ENCODE data around the gene JAKMIP2. TPM values are rescaled to one million over a fixed set of nuclear protein-coding genes. Genes with fewer than 3 reads are reported as not detected.

The JAKMIP2 gene
- total RNA-seq, 1 experiment from 2014 or later: 67.4 TPM

DNA sequence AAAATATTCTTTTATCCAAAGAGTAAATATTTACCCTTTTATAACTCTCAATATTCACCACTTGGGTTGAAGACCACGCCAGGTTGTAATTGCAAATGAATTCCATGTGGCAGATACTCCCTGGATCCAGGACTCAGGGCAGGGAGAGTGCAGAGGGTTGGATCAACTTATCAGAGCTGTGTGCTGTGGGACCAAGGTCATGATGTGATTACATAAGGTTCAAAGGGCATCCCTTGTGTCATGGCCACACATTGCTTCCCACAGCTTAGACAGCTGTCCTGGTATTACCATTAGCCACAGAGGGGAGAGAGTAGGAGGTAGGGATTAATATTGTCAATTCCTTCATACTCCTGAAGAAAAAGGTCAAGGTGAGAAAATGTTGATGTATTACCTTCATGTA is 133.9 kb downstream of the JAKMIP2 start:
- intact Hi-C loops (cut with micrococcal nuclease; ENCODE audit: unreplicated experiment): no loop called here
- Histone ChIP-seq H3K27me3 (replicated peaks; ENCODE audit: insufficient read depth, low read depth, low read length, poor library complexity) (no peaks in the 10 kb centered on the region), H3K4me3 (ENCODE audit: low read depth, low read length, poor library complexity, severe bottlenecking) (no peak overlapping the region), H3K9me3 (ENCODE audit: low read depth, low read length, poor library complexity, severe bottlenecking) (no peaks in the 10 kb centered on the region), H3K27ac (ENCODE audit: low read depth, low read length, poor library complexity, severe bottlenecking) (no peak overlapping the region), H3K4me1 (ENCODE audit: insufficient read depth, low read length, poor library complexity, severe bottlenecking) (no peaks in the 10 kb centered on the region), H3K36me3 (ENCODE audit: insufficient read depth, low read length, poor library complexity, severe bottlenecking) (peaks cover 71% of the 10 kb centered on the region)
- ChIA-PET CTCF (no interaction called here), POLR2A (ENCODE audit: low non-redundant PET) (no interaction called here)
- TF ChIP-seq, protein P1, sequence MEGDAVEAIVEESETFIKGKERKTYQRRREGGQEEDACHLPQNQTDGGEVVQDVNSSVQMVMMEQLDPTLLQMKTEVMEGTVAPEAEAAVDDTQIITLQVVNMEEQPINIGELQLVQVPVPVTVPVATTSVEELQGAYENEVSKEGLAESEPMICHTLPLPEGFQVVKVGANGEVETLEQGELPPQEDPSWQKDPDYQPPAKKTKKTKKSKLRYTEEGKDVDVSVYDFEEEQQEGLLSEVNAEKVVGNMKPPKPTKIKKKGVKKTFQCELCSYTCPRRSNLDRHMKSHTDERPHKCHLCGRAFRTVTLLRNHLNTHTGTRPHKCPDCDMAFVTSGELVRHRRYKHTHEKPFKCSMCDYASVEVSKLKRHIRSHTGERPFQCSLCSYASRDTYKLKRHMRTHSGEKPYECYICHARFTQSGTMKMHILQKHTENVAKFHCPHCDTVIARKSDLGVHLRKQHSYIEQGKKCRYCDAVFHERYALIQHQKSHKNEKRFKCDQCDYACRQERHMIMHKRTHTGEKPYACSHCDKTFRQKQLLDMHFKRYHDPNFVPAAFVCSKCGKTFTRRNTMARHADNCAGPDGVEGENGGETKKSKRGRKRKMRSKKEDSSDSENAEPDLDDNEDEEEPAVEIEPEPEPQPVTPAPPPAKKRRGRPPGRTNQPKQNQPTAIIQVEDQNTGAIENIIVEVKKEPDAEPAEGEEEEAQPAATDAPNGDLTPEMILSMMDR (conservative IDR thresholded peaks at IDR 0.05; ENCODE audit: low read depth, low read length): no peak
- no peak for TF ChIP-seq EZH2 (IDR thresholded peaks at IDR 0.05; ENCODE audit: borderline replicate concordance, low read depth, low read length, poor library complexity, severe bottlenecking)
- no TSS peak for BruUV-seq (replicated peaks)
- DNase-seq (ENCODE audit: low spot score): no peak

DNA sequence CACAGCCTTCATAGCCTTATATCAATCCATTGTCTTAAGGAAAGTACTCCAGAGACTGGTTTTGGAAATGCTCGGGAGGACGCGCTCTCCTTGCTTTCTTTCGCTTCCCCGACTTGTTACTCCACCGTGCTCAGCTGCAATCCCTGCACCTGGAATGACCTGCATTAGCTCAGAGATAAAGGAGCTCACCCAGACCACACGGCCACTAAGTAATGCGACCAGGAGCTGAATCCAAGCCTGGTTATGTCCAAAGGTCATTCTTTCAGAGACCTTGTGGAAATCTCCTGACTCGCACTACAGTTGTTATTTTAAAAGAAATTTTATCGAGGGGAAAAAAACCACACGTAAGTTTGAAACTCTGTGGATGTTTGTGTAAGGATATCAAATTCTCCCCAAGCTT is 137.3 kb downstream of the JAKMIP2 start:
- Histone ChIP-seq H3K9me3 (ENCODE audit: low read depth, low read length, poor library complexity, severe bottlenecking) (no peaks in the 10 kb centered on the region), H3K27me3 (replicated peaks; ENCODE audit: insufficient read depth, low read depth, low read length, poor library complexity) (no peaks in the 10 kb centered on the region), H3K36me3 (ENCODE audit: insufficient read depth, low read length, poor library complexity, severe bottlenecking) (peaks cover 94% of the 10 kb centered on the region), H3K4me1 (ENCODE audit: insufficient read depth, low read length, poor library complexity, severe bottlenecking) (no peaks in the 10 kb centered on the region), H3K4me3 (ENCODE audit: low read depth, low read length, poor library complexity, severe bottlenecking) (no peak overlapping the region), H3K27ac (ENCODE audit: low read depth, low read length, poor library complexity, severe bottlenecking) (no peak overlapping the region)
- POLR2A ChIA-PET (ENCODE audit: low non-redundant PET): no interaction called here
- CTCF ChIA-PET: no interaction called here
- intact Hi-C loops (cut with micrococcal nuclease; ENCODE audit: unreplicated experiment): no loop called here
- no peak for TF ChIP-seq EZH2 (IDR thresholded peaks at IDR 0.05; ENCODE audit: borderline replicate concordance, low read depth, low read length, poor library complexity, severe bottlenecking)
- TF ChIP-seq, protein P1 (conservative IDR thresholded peaks at IDR 0.05; ENCODE audit: low read depth, low read length): no peak
- no TSS peak for BruUV-seq (replicated peaks)
- no peak for DNase-seq (ENCODE audit: low spot score)

DNA sequence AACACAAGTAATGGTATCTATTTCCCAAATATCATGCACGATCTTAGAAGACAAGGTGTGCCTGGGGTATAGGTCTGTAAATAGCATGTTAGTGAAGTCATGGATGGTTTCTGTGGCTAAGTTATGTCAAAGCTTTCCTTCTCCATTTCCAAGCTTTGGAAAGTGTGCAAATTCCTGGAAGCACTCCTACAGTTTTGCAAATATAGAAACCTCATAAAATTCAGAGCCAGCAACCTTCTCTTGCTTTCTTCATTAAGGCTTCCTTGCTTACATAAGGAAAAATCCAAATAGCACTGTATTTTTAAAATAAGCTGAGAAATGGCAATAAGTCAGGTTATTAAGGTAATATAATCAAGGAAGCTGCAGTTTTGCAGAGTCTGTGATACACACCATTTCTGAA is 138.1 kb downstream of the JAKMIP2 start:
- CTCF ChIA-PET: no interaction called here
- intact Hi-C loops (cut with micrococcal nuclease; ENCODE audit: unreplicated experiment): no loop called here
- TF ChIP-seq, protein P1 (conservative IDR thresholded peaks at IDR 0.05; ENCODE audit: low read depth, low read length): no peak
- TF ChIP-seq EZH2 (IDR thresholded peaks at IDR 0.05; ENCODE audit: borderline replicate concordance, low read depth, low read length, poor library complexity, severe bottlenecking): no peak
- no peaks in the 10 kb centered on the region for H3K27me3 ChIP-seq (replicated peaks; ENCODE audit: insufficient read depth, low read depth, low read length, poor library complexity)
- DNase-seq (ENCODE audit: low spot score): no peak
- H3K27ac ChIP-seq (ENCODE audit: low read depth, low read length, poor library complexity, severe bottlenecking): no peak overlapping the region
- no TSS peak for BruUV-seq (replicated peaks)
- H3K9me3 ChIP-seq (ENCODE audit: low read depth, low read length, poor library complexity, severe bottlenecking): no peaks in the 10 kb centered on the region
- H3K36me3 ChIP-seq (ENCODE audit: insufficient read depth, low read length, poor library complexity, severe bottlenecking): peaks cover 94% of the 10 kb centered on the region
- POLR2A ChIA-PET (ENCODE audit: low non-redundant PET): no interaction called here
- no peaks in the 10 kb centered on the region for H3K4me1 ChIP-seq (ENCODE audit: insufficient read depth, low read length, poor library complexity, severe bottlenecking)
- no peak overlapping the region for H3K4me3 ChIP-seq (ENCODE audit: low read depth, low read length, poor library complexity, severe bottlenecking)

Measured in A673 (cell line).